PFSK-1 (cell line): Measurements from ENCODE around the gene MRPS15.

Source experiments
- FOXP2 ChIP-seq: optimal IDR thresholded peaks from 2 replicates; pipeline ENCODE3; 2011; ENCODE audit warnings: borderline replicate concordance, control low read depth, inconsistent platforms; ENCODE audit not compliant: insufficient read depth; ENCODE audit errors: extremely low read length, extremely low read depth
- POLR2AphosphoS5 ChIP-seq: IDR thresholded peaks from 2 replicates; pipeline ENCODE4 v1.6.1; 2012; ENCODE audit warnings: low read depth, mild to moderate bottlenecking, control low read depth, low read length, moderate library complexity
- SIN3A ChIP-seq: IDR thresholded peaks from 2 replicates; pipeline ENCODE4 v1.6.1; 2012; ENCODE audit warnings: mild to moderate bottlenecking, low read length, moderate library complexity, borderline replicate concordance; ENCODE audit not compliant: insufficient read depth
- TAF1 ChIP-seq: IDR thresholded peaks from 2 replicates; pipeline ENCODE4 v1.6.1; 2012; ENCODE audit warnings: low read length, control low read depth, borderline replicate concordance; ENCODE audit not compliant: insufficient read depth
- TF ChIP-seq, protein P1 (sequence below), 2 experiments: IDR thresholded peaks; 2 replicates each; pipeline versions ENCODE4 v1.6.1 to v1.8.0; 2011 to 2012; ENCODE audit warnings: low read depth in 2 of 2, low read length in 2 of 2, control low read depth in 1 of 2, inconsistent platforms in 1 of 2, mild to moderate bottlenecking in 1 of 2, moderate library complexity in 1 of 2; ENCODE audit not compliant: insufficient read depth in 1 of 2

The MRPS15 gene

DNA sequence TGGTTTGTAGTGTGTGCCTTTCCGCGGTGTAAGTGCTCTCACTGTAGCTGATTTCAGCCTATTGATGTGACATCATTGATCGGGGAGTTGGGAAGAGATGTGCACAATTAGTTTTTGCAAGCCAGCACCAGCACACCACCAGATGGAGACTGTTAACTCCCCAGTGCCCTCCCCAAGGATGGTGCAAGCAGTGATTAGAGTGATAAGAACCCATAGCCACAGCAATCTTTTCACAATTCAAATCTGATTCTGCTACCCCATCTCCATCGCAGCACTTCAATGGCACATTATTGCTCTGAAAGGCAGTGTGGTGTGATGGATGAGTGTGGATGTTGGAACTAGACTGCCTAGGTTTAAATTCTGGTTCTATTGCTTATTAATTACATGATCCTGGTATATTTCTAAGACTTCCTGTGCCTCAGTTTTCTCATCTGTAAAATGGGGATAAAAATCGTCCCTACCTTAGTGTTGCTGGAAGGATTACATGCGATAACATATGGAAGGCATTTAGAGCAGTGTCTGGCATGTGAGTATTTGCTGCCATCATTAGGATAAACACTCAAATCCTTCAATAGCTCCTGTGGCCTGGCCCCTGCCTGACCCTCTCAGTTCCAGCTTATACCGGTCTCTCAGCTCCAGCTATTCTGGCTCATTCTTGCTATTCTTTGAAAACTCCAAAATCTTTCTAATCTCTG lies 11.9 kb upstream of the MRPS15 start:
- TF ChIP-seq POLR2AphosphoS5 (no peak), SIN3A (no peak), FOXP2 (no peak), TAF1 (no peak)
- TF ChIP-seq, protein P1, sequence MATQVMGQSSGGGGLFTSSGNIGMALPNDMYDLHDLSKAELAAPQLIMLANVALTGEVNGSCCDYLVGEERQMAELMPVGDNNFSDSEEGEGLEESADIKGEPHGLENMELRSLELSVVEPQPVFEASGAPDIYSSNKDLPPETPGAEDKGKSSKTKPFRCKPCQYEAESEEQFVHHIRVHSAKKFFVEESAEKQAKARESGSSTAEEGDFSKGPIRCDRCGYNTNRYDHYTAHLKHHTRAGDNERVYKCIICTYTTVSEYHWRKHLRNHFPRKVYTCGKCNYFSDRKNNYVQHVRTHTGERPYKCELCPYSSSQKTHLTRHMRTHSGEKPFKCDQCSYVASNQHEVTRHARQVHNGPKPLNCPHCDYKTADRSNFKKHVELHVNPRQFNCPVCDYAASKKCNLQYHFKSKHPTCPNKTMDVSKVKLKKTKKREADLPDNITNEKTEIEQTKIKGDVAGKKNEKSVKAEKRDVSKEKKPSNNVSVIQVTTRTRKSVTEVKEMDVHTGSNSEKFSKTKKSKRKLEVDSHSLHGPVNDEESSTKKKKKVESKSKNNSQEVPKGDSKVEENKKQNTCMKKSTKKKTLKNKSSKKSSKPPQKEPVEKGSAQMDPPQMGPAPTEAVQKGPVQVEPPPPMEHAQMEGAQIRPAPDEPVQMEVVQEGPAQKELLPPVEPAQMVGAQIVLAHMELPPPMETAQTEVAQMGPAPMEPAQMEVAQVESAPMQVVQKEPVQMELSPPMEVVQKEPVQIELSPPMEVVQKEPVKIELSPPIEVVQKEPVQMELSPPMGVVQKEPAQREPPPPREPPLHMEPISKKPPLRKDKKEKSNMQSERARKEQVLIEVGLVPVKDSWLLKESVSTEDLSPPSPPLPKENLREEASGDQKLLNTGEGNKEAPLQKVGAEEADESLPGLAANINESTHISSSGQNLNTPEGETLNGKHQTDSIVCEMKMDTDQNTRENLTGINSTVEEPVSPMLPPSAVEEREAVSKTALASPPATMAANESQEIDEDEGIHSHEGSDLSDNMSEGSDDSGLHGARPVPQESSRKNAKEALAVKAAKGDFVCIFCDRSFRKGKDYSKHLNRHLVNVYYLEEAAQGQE (IDR thresholded peaks at IDR 0.05; ENCODE audit: insufficient read depth in 1 of 2, low read depth in 2 of 2, low read length in 2 of 2), result no peak

DNA sequence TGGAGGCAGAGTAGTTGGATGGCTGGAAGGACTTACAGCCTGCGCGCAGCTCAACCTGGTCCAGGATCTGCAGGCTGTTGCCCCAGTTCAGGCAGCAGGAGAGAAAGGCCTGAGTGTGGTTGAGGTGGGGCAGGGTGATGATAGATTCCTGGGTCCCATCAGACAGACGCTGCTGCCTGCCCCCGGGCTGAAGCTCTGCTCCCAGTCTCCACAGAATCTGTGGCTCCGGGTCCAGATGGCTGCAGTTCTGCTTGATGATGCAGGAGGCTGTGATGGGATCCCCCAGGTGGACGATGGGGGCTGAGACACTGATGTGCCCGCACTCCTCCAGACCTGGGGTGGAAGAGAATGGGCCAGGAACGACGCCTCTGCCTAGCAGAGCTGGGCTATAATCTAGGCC lies 11.2 kb upstream of the MRPS15 start:
- TF ChIP-seq, protein P1 (IDR thresholded peaks at IDR 0.05; ENCODE audit: insufficient read depth in 1 of 2, low read depth in 2 of 2, low read length in 2 of 2), result no peak
- TF ChIP-seq FOXP2 (no peak), POLR2AphosphoS5 (no peak), TAF1 (no peak), SIN3A (no peak)

DNA sequence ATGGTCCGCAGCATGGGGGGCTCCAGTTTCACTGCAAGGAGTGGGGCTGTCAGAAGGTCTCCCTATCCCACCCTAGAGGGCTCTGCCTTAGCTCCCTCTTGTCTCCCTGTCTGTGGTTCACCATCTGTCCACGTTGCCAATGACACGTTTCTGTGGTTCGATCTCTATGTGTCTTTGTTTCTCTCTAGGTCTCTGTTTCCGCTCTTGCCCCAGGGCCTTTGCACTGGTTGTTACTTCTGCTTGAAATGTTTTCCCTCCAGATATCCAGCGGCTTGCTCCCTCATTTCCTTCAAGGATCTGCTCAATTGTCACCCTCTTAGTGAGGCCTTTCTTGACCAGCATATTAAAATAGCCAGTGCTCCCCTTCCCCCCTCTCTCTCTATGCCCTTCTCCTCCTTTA lies 8.5 kb upstream of the MRPS15 start:
- TF ChIP-seq, protein P1 (IDR thresholded peaks at IDR 0.05; ENCODE audit: insufficient read depth in 1 of 2, low read depth in 2 of 2, low read length in 2 of 2), result no peak
- TF ChIP-seq TAF1, result no peak
- no peak for TF ChIP-seq FOXP2
- TF ChIP-seq POLR2AphosphoS5, result no peak
- no peak for TF ChIP-seq SIN3A

DNA sequence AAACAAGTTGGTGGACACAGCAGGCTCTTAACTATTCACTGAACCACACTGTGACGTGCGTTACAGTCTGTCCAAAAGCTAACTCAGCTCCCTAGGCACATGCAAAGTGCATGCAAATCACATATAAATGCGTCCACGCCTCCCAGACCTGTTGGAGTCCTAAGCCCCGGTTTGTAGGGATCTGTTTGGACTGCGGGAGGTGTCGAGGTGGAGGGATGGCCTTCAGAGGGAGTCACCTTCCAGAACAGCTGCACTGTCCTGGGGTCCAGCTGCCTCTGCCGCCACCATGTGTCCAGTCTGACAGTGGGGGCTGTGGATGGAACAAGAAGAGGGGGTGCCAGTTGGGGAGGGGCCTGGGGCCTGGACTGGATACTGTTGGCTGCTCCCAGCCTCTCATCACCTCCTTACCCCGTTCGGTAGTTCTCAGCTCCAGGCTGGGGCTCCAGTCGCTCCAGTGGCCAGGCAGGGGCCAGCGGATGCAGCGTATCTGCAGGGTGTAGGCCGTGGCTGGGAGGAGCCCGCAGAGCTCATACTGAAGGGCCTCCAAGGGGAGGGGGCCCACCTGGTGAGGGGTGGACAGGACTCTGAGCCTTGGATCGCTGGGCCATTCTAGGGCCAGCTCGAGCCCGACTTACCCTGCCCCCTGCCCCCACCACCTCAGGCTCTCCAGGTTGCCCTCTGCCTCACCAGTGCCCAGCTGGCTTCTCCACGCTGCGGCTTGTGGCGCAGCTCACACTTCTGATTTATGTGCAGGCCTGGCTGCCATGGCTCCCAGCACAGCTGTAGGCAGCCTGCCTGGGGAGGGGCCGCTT lies 7.9 kb upstream of the MRPS15 start:
- no peak for TF ChIP-seq POLR2AphosphoS5
- no peak for TF ChIP-seq FOXP2
- TF ChIP-seq, protein P1 (IDR thresholded peaks at IDR 0.05; ENCODE audit: insufficient read depth in 1 of 2, low read depth in 2 of 2, low read length in 2 of 2), result no peak
- no peak for TF ChIP-seq TAF1
- no peak for TF ChIP-seq SIN3A
